Endometrium (tissue), 2 donors: Measurements from ENCODE around the gene CLOCK.

ENCODE experiments used
- FAIRE-seq: peaks from 2 replicates; lab custom pipeline; 2012; peaks lifted over from hg19 to GRCh38; lab: Jason Lieb, UNC
- donor health status: control.
- donor health status: control.

CLOCK gene

DNA sequence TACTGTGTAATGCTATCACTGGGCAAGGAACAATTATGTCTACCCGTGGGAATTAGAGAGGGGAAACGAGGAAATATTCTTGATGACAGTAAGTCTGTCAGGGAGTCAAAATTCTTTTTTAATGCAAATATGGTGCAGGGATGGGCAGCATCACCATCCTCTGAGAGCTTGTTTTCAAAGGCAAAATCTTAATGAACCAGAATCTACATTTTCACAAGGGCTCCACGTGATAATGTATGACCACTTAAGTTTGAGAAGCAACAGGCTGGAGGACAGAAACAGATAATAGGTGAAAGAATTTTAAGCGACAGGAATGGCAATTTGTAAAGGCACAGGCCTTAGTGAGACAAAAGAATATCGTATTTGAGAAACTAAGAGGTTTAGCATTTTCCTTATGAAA, 63.4 kb downstream of the CLOCK start:
- no peak for FAIRE-seq

DNA sequence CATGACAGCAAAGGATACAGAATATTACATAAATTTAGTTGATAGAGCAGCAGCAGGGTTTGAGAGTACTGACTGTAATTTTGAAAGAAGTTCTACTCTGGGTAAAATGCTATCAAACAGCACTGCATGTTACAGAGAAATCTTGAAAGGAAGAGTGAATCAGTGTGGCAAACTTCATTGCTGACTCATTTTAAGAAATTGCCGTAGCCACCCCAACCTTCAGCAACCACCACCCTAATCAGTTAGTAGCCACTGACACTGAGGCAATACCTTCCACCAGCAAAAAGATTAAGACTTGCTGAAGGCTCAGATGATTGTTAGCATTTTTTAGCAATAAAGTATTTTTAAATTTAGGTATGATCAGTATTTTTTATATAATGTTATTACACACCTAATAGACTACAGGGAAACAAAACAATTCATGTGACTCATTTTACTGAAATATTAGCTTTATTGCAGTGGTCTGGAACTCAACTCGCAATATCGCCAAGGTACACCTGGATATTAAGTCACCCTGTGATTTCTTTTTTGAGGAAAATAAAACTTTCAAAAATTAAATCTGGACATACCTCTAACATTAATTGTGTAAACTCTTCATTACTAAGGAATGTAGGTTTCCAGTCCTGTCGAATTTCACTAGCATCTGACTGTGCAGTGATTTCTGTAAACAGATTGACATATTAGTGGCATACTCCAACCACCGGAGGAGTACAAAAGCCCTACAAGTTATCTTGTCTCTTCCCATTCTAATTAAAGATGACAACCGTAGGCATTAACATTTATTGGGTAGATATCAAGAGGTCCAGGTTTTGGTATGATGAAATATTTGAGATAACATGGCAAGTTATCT, 71.1 kb downstream of the CLOCK start:
- no peak for FAIRE-seq

DNA sequence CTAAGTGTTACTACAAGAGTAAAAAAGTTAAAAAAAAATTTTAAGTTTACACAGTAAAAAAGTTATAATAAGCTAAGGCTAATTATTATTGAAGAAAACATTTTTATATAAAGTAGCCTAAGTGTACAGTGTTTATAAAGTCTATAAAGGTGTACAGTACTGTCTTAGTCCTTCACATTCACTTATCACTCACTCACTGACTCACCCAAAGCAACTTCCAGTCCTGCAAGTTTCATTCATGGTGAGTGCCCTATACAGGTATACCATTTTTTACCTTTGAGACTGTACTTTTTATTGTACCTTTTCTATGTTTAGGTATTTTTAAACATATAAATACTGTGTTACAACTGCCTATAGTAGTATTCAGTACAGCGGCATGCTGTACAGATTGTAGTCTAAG, 76.7 kb downstream of the CLOCK start:
- FAIRE-seq = no peak

DNA sequence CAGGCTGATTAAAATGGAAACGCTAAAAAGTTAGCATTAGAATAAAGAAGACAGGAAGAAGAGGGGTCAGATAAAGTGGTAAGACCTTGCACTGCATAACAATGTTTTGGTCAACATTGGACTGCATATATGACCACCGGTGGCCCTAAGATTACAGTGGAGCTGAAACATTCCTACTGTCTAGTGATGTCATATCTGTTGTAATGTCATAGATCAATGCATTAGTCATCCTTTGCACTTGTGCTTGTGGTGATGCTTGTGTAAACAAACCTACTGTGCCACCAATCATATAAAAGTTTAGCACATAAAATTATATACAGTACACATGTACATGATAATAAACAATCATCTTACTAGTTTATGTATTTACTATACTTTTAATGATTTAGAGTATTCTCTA, 78.0 kb downstream of the CLOCK start:
- FAIRE-seq = no peak

DNA sequence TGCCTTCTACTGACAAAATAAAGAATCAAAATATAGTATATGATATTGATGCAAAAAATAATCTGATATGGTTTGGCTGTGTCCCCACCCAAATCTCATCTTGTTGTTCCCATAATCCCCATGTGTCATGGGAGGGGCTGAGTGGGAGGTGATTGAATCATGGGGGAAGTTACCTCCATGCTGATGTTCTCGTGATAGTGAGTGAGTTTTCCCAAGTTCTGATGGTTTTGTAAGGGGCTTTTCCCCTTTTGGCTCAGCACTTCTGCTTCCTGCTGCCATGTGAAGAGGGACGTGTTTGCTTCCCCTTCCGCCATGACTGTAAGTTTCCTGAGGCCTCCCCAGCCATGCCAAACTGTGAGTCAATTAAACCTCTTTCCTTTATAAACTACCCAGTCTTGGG, 80.7 kb downstream of the CLOCK start:
- FAIRE-seq = no peak

DNA sequence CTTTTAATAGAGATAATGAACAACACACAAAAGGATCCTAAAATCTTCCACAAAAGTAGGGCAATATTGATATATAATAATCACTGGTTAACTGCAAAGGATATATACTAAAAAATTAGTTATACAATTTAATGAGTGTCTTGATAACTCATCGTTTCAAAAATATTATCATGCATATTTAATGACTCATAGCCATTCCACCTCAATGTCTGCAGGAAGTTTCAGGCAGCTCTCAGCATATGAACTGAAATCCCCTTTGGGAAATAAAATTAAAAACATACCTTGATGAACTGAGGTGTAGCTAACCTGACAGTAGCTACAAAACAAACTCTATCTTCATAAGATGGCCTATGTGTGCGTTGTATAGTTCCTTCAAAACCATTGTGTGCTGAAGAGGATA, 88.1 kb downstream of the CLOCK start:
- no peak for FAIRE-seq

DNA sequence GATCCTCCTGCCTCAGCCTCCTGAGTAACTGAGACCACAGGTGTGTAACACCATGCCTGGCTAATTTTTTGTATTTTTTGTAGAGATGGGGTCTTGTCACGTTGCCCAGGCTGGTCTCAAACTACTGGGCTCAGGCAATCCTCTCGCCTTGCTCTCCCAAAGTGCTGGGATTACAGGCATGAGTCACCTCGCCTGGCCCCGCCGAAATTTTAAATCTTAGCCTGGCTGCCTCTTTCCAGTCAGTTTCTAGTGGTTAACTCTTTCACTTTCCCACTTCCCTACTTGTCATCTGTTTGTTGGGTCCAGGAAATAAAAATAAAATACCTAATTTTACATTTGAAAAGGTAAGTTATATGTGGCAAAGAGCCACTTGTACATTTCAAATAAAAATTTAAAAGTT, 88.5 kb downstream of the CLOCK start:
- FAIRE-seq = no peak

DNA sequence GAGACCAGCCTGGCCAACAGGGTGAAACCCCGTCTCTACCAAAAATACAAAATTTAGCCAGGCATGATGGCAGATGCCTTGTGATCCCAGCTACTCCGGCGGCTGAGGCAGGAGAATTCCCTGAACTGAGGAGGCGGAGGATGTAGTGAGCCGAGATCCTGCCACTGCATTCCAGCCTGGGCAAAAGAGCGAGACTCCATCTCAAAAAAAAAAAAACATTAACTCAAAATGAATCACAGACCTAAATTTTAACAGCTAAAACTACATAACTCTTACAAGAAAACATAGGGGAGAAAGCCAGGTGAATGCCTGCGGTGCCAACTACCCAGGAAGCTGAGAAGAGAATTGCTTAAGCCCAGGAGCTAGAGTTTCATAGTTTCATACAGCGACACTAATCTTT, 96.1 kb downstream of the CLOCK start:
- FAIRE-seq = no peak

DNA sequence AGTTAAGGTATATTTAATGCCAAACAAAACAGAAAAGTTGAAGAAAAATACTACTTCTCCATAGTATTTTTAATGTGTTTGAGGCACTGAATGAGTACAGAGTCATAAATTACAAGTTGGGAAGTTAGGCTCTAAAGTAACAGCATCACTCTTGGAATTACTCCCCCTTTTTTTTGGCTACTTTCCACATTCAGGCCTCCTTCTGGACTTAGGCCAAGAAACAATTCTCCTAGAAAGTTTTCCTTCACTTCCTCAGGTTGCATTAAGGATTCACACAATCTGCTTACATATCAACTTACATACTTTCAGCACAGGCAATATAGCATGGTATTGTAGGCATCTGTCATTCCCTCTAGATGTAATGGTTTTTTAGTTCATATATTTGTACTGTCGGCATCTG, 98.9 kb downstream of the CLOCK start:
- FAIRE-seq = no peak

DNA sequence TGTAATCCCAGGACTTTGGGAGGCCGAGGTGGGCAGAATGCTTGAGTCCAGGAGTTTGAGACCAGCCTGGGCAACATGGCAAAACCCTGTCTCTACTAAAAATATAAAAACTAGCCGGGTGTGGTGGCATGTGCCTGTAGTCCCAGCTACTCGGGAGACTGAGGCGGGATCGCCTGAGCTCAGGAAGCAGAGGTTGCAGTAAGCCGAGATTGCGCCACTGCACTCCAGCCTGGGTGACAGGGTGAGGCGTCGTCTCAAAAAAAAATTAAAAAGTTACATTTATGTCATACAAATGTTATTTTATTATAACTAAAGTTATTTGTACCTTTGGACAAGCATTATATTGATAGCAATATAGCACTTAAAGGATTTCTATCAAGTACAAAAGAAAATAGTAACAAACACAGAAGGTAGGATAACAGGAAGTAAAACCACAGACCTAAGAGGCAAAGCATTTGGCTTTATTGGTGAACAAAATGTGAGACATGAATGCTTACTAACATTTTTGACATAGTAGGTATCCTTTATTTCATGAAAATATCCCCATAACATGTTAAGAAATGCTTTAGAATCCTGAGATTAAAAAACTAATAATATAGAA, 99.5 kb downstream of the CLOCK start:
- no peak for FAIRE-seq

DNA sequence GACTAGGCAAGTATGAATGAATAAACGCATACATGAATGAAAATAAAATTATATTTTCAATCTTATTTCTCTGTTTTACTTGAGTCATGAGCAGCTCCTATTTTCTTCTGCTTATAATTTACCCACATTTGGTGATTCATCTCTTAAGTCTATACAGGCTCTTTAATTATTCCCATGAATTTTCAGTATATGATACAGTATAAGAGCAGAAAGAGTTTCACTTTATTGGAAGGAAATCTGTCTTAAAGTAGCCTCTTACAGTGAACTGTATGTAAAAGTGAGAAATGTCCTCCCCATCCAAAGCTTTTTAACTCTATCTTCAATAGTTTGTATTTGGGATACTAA, 100.2 kb downstream of the CLOCK start:
- no peak for FAIRE-seq

DNA sequence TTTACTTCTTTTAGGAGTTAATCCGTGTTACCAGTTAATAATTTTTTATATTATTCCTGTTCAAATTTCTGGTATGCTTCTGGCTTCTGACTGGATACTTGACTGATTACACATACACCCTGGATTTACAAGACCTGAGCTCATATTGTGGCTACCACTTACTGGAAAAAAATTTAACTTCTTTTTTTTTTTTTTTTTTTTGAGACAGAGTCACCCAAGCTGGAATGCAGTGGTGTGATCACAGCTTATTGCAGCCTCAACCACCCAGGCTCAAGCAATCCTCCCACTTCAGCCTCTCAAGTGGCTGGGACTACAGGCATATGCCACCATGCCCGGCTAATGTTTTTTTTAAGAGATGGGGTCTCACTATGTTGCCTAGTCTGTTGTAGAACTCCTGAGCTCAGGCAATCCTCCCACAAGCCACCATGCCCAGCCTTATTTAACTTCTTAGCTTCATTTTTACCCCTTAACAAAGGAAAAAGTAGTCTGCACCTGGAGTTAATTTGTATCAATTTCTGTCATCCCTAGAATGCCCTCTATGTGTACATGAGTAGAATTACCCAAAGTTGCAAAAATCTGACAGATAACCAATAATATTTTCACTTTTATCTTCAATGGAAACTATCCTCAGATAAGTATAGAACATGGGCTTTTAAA, 100.7 kb downstream of the CLOCK start:
- FAIRE-seq = no peak

DNA sequence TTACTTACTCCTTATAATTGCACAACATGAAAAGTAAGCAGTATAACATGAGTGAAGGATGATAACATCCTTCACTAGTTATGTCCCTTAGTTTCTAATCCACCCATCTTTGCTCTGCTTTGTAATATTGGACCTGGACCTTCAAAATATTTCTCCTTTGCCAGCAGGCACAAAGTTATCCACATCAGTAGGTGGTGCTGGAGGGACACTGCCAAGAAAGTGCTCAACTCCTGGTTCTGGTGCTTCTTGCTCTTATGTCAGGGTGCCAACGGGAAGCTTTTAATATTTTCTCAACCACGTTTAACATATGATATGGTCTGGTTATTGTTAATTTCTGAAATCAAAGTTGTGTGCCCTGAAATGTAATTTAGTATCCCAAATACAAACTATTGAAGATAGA, 101.9 kb downstream of the CLOCK start:
- no peak for FAIRE-seq

DNA sequence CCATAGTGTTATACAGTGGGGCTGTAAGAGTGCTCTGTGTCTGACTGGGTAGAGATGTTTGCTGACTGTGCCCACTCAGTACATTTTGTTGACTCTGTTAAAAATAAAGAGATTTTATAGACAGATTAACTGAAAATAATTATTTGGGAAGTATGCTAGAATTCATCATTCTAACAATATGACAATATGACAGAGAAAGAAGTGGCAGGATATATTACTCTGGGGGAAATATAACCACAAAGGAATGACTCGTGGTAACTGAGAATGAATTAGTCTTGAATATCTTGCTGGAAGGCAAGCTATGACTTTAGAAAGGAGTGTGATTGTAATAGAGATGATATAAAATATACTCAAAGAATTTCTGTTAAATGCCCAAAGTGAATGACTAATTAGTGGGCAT, 104.2 kb downstream of the CLOCK start:
- FAIRE-seq = no peak

DNA sequence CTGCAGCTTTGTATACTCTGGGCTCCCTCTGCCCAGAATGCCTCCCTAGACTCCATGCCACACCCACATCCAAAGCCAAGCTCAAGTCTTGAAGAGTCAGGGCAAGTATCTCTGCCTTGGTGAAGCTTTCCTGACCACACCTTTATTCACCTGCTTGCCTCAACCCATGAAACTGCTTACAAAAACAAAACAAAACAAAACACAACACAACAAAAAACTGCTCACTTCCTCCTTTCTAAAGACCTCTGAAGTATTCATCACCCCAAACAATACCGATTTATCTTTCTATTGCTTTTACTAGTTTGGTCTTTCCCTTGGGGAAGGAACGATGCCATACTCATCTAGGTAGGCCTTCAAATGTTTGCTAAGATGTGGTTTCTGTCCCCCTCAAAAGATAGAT, 105.9 kb downstream of the CLOCK start:
- FAIRE-seq = no peak

DNA sequence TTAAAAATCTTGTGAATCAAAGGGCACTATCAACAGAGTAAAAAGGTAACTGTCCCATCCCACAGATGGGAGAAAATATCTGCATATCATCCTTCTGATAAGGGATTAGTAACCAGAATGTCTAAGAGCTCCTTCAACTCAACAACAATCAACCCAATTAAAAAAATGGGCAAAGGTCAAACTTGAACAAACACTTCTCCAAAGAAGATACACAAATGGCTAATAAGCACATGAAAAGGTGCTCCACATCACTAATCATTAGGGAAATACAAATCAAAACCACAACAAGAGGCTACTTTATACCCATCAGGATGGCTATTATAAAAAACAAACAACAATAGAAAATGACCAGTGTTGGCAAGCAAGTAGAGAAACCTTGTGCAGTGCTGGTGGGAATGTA, 107.7 kb downstream of the CLOCK start:
- FAIRE-seq = no peak

DNA sequence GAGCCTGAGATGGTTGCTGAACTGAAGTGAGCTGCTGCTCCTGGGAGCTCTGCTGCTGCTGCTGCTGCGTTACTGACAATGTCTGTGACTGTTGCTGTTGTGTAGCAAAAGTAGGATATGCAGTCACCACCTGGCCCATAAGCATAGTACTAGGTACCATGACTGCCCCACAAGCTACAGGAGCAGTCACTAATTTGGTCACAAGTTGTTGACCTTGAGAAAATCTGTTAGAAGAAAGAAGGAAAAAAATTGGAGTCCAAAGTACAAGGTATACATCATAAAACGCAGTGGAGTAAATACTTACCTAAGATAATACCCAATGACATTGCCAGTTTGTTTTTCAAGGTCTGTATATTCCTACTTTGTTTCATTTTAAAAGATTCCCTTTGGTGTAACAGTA, 108.4 kb downstream of the CLOCK start:
- no peak for FAIRE-seq

DNA sequence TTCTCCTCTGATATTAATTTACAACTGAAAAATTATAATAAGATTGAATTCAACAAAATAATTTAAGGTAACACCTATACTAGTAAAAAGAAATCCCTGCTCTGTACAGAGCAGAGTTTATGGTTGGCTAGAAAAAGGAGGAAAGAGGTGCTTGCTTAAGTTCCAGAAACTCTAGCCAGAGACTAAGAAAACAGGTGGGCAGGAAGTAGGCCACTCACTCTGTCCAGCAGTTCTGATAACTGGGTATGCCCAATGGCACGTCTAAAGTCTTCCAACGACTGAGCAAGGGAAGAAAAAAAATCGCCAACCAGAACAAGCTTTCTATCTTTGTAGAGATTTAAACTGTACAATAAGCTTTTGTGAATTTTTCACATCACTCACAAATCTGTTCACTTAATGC, 108.9 kb downstream of the CLOCK start:
- no peak for FAIRE-seq

DNA sequence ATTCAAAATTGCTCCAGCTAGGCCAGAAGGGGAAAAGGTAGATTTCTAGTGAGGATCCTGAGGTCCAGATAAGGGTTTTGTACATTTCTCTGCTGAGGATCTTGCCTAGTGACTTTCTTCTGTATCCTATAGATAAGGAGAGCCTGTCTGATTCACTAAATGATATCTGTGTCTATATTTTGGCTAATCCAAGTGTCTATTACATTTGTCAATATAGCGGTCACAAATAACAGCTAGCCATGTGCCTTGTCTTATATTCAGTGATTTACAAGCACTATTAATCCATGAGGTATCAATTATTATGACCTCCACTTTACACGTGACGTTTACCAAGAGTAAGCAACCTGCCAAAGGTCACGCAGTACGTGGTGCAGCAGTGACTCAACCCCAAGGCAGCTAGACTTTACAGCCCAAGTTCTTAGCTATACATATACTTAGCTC, 109.3 kb downstream of the CLOCK start:
- FAIRE-seq = no peak

DNA sequence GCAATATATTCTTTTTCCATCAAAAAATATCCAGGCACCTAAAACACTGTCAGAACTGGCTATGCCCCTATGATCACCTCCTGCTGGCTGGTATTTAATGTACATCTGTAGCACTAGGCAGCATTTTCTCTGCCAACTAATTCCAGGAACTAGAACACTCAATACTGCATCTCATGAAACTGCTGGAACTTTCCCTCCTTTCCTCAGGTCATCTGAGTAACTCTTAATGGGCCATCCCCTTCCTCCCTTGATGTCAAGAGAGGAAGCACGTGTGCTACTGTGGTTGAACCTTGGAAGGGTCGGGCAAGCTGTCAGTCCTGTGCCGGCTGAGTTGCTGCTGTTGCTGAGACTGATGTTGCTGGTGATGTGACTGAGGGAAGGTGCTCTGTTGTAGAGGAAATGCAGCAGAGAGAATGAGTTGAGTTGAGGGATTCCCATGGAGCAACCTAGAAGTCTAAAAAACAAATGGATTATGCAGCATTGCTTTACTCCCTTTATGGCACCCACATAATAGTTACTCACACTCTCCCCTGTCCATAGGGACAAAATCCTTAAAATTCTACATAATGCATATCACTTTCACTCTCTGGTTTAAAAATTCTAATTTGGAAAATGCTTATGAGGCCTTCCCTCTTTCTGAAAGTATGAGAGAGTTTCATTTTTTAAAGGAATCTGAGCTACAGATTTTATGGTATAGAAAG, 111.4 kb downstream of the CLOCK start:
- FAIRE-seq = no peak

DNA sequence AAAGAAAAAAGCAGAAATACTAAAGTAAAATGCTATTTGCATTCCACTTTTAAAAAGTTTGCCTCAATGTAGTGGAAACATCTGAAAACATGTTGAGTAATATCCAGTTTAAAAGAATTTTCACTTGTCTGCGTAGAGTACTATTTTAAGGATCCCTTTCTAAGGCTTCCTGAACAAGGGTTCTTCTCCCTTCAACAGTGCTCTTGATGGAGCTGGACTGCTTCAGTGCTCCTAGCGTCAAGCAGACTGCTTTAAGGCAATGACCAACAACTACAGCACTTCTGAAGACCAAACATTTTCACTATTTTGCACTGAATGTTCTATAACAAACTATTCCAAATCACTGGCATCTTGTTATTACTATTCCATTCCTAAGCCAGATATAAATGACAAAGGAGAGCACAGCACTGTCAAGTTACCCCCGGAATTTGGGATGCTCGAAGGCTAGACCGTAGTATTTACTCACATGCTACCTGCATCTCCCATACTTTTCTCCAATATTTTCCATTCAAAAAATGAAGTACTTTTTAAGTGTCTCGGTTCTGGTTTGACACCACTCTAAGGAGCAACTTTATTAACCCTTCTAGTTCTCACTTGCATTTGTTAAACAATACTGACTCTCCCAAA, 114.9 kb downstream of the CLOCK start:
- no peak for FAIRE-seq

DNA sequence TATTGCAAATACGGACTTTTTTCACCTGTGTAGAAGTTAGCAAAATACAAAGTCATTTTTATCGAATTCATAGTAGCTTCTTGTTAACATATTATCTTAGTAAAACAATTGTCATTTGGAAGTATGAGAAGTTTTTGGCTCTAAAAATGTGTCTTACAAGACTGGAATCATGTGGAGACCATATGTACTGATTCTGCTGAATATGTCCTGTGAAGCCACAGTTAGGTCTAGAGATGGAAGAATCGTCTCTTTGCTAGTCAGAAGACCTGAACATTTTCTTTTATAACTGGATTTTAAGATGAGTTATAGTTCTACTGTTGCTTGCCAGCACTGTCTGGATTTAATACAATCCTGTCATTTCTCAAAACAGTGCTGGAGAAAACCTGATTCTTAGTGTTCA, 121.9 kb downstream of the CLOCK start:
- FAIRE-seq = peak; percentile 91

DNA sequence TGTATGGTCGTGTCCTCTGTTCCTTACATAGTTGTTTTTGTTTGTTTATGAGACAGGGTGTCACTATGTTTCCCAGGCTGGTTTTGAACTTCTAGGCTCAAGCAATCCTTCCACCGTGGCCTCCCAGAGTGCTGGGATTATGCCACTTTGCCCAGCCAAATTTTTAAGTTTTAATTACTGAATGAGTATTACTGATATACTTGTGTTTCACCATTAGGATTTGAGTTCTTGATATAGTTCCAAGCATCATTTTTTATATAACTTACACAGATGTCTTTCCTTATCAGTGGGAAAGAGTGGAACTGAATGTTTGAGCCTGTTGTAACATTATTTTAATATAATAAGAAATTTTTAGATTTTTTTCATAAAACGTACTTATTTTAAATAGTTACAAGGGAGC, 130.5 kb downstream of the CLOCK start:
- FAIRE-seq = no peak
